ENCODE data around the gene PFDN2. TPM values are rescaled to one million over a fixed set of nuclear protein-coding genes. Genes with fewer than 3 reads are reported as not detected.
"Not testable (repeated sequence)": the region's sequence is repeated elsewhere in the genome, so short reads cannot be mapped to it uniquely, and the experiment has no call there.

Gene PFDN2
- total RNA-seq, 4 donors from 2014 or later: 23.8 to 58.2 (median 30.3) TPM

DNA sequence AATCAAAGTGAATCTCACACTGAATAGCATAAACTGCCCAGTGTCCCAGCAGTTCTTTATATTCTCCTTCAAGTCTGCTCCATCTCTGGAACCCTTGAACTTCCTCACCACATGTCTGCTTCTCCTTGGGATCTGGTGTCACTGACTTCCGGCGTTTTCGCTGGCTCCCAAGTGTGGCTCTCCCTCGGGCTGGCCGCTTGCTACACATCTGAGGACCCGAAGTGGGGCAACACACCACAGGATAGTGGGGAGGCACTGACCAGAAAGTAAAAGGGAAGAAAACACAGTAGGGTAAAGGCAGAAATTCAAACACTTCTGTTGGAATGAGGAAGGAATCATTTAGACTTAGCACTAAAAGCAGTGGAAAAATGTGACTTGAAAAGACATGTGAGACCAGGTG lies 5.1 kb upstream of the PFDN2 start:
- H3K4me3 ChIP-seq (replicated peaks in 1 of 3): no peak overlapping the region
- WGBS, 2 donors: 90 to 92% methylated on average over 6 of the region's 6 CpGs
- peaks cover 39 to 42% of the 10 kb centered on the region in 2 donors for H3K36me3 ChIP-seq
- peaks cover 10 to 22% of the 10 kb centered on the region in 2 donors for H3K4me1 ChIP-seq
- H3K27me3 ChIP-seq: no peaks in the 10 kb centered on the region
- no peak overlapping the region for H3K27ac ChIP-seq
- intact Hi-C loops (cut with DNase I): no loop called here
- TF ChIP-seq, protein P1, sequence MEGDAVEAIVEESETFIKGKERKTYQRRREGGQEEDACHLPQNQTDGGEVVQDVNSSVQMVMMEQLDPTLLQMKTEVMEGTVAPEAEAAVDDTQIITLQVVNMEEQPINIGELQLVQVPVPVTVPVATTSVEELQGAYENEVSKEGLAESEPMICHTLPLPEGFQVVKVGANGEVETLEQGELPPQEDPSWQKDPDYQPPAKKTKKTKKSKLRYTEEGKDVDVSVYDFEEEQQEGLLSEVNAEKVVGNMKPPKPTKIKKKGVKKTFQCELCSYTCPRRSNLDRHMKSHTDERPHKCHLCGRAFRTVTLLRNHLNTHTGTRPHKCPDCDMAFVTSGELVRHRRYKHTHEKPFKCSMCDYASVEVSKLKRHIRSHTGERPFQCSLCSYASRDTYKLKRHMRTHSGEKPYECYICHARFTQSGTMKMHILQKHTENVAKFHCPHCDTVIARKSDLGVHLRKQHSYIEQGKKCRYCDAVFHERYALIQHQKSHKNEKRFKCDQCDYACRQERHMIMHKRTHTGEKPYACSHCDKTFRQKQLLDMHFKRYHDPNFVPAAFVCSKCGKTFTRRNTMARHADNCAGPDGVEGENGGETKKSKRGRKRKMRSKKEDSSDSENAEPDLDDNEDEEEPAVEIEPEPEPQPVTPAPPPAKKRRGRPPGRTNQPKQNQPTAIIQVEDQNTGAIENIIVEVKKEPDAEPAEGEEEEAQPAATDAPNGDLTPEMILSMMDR (IDR thresholded peaks at IDR 0.05): no peak
- no peak for TF ChIP-seq POLR2A (IDR thresholded peaks at IDR 0.05)
- no peak for DNase-seq
- H3K9me3 ChIP-seq: no peaks in the 10 kb centered on the region

DNA sequence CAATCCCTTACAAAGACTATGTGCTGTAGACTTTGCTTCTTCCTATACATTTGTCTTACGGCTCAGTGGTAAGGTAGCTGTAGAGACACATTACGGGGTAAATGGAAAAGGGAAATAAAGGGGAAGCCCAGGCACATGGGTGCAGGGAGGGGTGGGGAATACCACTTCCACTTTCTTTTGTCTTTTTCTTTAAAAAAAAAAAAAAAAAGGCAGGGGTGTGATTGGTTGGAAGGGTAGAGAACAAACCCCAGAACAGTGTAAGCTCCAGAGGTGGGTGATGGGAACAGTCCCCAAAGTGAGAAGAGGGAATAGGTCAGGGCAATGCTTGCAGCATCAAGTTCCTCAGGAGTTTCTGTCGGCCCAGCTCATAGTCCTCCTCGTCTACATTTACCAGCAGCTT lies 4.0 kb upstream of the PFDN2 start:
- H3K27ac ChIP-seq: no peak overlapping the region
- H3K4me1 ChIP-seq: peaks cover 15 to 25% of the 10 kb centered on the region in 2 donors
- H3K36me3 ChIP-seq: peaks cover 33 to 38% of the 10 kb centered on the region in 2 donors
- no peak for DNase-seq
- no peak for TF ChIP-seq POLR2A (IDR thresholded peaks at IDR 0.05)
- TF ChIP-seq, protein P1 (IDR thresholded peaks at IDR 0.05): no peak
- intact Hi-C loops (cut with DNase I): no loop called here
- H3K9me3 ChIP-seq: no peaks in the 10 kb centered on the region
- H3K27me3 ChIP-seq: no peaks in the 10 kb centered on the region
- no peak overlapping the region for H3K4me3 ChIP-seq (replicated peaks in 1 of 3)
- WGBS, 2 donors: 68 to 72% methylated on average over 4 of the region's 4 CpGs

DNA sequence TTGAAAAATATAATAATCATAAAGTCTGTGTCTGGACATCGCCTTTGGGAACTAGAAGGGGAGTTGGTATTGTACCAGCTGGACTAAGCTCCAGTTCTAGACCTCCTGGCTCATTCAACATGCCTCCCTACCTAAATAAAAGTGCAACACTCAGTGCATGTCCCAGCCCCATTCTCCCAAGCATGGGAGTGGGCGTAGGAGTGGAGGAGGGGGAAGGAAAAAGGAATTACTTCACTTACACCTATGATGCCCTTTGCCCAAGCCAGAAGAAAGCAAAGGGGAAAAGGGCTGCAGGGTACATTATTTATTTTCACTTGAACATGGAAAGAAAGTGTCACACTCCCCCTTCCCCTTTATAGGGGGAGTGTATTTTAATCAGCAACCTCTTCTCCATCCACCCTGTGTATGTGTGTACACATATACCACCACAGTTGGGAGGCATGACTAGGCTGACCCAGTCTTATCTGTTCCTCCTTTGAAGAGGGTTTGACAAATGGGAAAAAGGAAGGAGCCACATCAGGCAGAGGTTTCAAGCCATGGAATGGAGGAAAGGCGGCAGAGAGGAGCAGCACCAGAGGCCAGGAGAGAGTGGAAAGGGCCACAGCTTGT lies 3.3 kb upstream of the PFDN2 start:
- WGBS, 2 donors: 96% methylated on average over 3 of the region's 3 CpGs
- Histone ChIP-seq H3K36me3 (peaks cover 33 to 38% of the 10 kb centered on the region in 2 donors), H3K9me3 (no peaks in the 10 kb centered on the region), H3K27ac (no peak overlapping the region), H3K4me3 (replicated peaks in 1 of 3) (no peak overlapping the region), H3K27me3 (no peaks in the 10 kb centered on the region), H3K4me1 (peaks cover 20 to 32% of the 10 kb centered on the region in 2 donors)
- intact Hi-C loops (cut with DNase I): no loop called here
- DNase-seq: no peak
- TF ChIP-seq POLR2A (IDR thresholded peaks at IDR 0.05): no peak
- TF ChIP-seq, protein P1 (IDR thresholded peaks at IDR 0.05): no peak

DNA sequence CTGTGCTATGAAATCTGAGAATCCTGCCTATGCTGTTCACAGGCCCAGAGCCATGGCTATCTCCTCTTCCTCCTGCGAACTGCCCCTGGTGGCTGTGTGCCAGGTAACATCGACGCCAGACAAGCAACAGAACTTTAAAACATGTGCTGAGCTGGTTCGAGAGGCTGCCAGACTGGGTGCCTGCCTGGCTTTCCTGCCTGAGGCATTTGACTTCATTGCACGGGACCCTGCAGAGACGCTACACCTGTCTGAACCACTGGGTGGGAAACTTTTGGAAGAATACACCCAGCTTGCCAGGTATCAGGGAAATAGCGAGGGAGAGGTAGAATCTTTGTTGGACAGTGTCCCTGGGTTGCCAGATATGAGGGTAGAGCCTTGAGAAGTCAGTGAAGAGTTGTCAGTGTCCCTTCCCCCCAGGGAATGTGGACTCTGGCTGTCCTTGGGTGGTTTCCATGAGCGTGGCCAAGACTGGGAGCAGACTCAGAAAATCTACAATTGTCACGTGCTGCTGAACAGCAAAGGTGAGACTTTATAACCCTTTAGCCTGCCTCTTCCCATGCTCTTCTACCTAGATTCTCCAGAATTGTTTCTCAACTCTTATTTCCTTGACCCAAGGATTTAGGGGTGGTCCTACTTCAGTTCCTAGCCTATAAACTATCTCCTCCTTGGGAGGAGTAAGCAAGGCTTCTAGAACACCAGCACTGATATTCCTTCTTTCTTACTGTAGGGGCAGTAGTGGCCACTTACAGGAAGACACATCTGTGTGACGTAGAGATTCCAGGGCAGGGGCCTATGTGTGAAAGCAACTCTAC lies 1.5 kb upstream of the PFDN2 start:
- Histone ChIP-seq H3K27ac (peak overlapping the region; percentile 78 to 93 (median 93)), H3K27me3 (no peaks in the 10 kb centered on the region), H3K9me3 (no peaks in the 10 kb centered on the region), H3K4me3 (replicated peaks in 1 of 3) (peak overlapping the region in 1 of 3 donors; percentile 79), H3K36me3 (peaks cover 30 to 35% of the 10 kb centered on the region in 2 donors), H3K4me1 (peaks cover 20 to 36% of the 10 kb centered on the region in 2 donors)
- TF ChIP-seq POLR2A (IDR thresholded peaks at IDR 0.05): no peak
- TF ChIP-seq, protein P1 (IDR thresholded peaks at IDR 0.05): peak in 3 of 6 experiments; percentile 24 to 39 (median 27)
- 28 to 31% methylated on average over 10 of the region's 10 CpGs for WGBS, 2 donors
- intact Hi-C loops (cut with DNase I): no loop called here
- peak; percentile 59 to 76 for DNase-seq

DNA sequence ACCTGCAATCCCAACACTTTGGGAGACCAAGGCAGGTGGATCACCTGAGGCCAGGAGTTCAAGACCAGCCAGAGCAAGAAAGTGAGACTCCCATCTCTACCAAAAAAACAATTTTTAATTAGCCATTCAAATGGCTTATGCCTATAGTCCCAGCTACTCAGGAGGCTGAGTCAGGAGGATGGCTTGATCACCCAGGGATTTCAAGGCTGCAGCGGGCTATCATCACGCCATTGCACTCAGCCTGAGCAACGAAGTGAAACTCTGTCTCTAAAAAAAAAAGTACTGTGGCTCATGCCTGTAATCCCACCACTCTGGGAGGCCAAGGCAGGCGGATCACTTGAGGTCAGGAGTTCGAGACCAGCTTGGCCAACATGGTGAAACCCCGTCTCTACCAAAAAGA lies 1.9 kb downstream of the PFDN2 start:
- H3K4me3 ChIP-seq (replicated peaks in 1 of 3); H3K36me3 ChIP-seq; H3K27ac ChIP-seq; H3K9me3 ChIP-seq; intact Hi-C loops (cut with DNase I); H3K27me3 ChIP-seq; DNase-seq: not testable (repeated sequence)
- 90 to 91% methylated on average over 6 of the region's 6 CpGs for WGBS, 2 donors
- H3K4me1 ChIP-seq: peaks cover 20 to 36% of the 10 kb centered on the region in 2 donors

Data from thyroid gland (tissue), 4 donors.